CD4-positive, alpha-beta T cell treated with Interleukin-15 for 4 hours (primary cell): Measurements from ENCODE around the gene VSTM4.

ENCODE experiments used
- DNase-seq: peaks from one replicate; pipeline ENCODE4 v3.0.0-alpha.2; 2020; ENCODE audit warnings: low spot score

Gene VSTM4

DNA sequence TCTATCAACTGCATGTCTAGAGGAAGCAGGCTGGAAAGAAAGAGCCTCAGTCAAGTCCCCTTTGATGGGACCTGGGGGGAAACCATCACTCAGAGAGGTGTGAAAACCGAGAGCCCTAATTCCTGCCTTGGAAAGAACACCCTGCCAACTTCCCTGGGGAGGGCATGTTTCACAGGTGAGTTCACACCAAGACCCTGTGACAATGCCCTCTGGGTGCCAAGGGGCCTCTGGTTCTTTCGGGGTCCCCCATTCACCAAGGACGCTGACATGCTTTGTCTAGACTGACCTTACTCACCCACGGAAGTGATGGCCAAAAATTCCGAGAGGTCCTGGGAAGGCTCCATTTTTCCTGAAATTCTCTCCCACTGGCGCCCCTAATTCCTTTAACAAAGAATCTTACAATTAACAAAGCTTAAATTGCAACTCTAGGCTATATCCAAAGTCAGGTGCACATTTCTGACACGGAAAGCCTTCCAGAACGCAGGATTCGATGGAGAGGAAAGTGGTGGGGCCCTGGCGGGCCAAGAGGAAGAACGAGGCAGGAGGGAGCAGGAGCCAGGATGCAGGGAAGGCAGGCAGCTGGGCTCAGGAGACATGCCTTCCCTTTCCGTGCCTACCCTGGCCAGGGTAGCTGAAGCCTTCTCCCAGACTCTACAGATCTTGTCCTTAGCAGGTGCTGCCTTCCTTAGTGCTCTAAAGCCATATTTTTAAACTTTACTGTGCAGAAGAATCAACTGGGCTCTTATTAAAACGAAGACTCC, 23.7 kb downstream of the VSTM4 start:
- no peak for DNase-seq

DNA sequence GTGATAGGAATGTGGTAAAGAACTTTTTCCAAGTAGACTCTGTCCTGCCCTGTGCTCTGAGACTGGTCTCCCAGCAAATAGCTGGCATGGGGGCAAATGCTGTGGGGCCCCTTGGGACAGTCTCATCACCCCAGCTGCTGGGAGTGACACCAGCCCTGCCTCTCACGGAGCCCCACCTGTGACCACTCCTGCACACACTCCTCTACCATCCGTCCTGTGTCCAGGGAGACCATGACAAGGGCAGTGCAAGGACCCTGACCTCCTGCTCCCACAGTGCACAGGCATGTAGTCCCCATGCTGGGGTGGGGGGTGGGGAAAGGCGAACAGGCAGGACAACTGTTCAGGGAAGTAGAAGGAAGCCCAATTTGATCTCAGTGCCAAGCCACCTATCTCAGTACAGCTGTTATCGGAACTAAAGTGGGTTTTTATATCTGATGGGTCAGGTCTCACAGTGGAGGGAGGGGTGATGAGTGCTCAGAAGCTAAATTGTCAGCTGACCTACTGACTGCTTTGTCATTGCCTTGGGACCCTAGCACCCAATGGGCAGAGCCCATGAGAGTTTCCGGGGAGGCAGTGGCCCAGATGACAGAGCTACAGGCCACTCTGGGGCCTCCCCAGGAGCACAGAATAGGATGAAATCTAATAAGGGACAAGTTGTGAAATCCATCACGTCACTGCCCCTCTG, 24.5 kb downstream of the VSTM4 start:
- no peak for DNase-seq

DNA sequence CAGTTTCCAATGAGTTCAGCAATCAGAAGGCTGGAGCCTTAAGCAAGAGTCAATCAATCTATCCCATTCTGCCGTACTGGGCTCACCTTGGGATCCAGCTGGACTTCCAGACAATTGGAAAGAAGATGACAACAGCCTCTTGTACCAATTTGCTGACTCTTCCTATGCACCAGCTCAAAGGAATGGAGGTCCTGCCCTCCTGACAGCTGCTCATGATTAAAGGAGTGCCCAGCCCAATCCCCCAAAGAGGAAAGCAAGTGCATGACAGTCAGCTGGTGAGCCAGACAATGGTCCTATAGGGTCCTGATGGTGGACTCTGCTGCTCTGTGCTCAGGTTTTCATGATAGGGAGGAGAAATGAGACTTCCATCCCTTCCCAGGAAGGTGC, 25.1 kb downstream of the VSTM4 start:
- DNase-seq = no peak

DNA sequence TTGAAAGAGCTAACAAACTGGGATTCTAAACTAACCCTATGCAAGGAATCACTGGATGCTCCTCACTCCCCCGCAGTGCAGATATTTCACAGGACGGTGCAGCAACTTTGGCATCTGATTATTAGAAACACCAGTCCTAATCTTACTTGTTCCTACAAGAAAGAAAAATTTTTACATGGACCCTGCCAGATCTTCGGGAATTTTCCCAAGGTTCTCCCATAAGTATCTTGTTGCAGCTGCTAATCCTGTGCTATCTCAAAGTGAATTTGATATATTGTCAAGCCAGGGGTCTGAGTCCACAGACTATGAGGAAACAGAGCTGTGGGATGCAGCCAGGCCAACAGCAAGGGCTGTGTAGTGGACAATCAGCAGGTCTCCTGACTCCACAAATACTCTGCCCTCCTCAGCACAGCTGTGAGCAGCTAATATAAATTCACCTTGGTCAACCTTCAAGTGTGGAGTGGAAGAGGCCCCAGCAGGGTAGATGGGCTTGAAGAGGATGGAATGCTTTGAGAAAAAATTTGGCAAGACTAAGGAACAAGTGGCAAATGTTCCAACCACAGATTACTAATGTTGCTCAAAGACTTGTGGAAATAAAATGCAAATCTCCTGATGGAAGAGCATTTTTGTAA, 25.6 kb downstream of the VSTM4 start:
- DNase-seq = no peak

DNA sequence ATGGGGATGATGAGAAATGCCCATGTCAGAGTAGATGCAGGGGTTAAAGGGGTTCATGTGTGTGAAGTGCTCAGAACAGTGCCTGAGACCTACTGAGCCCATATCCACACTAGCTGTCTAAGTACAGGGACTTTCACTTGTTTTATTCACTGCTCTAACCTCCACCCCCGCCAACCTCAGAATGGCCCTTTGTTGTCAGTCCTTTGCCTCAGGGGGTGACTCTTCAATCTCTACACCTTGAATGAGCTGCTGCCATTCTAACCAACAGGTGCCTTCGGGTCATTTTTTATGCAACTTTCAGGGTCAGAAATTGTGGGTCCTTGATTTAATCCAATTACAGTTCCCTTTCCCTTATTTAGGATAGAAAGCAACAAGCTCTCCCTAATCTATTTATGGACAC, 26.2 kb downstream of the VSTM4 start:
- DNase-seq = no peak

DNA sequence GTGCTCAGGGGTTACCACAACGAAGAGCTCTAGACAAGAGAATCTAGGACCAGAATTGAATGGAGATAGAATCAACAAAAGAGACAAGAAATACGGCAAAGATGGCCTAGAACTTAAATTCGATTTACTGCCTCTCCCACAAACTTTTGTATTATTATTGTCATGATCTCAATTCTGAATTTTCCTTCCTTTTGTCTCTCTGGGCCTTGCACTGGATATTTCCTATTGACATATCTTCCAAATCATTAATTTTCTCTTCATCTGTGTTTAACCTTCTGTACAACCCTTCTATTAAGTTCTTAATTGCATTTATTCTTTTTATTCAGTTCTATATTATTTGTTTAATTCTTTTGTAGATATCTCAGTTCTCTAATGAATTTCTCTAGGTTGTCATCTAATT, 28.4 kb downstream of the VSTM4 start:
- DNase-seq = no peak

DNA sequence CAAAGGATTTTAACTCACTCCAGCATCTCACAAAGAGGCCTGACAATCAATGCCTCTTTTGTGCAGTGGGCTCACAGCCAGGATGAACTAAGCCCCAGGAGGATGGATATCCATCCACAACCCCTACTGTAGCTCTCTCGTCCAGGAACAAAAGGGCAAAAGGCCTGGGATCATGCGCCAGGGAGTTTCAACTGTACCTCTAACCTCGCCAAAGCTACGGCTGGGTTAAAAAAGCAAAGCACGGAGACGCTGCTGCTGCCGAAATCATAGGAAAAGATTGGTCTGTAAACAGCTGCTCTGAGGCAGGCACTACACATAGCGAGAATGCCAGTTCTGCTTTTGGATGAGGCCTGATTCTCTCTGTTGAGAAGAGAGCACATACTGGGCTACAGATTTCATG, 32.1 kb downstream of the VSTM4 start:
- no peak for DNase-seq

DNA sequence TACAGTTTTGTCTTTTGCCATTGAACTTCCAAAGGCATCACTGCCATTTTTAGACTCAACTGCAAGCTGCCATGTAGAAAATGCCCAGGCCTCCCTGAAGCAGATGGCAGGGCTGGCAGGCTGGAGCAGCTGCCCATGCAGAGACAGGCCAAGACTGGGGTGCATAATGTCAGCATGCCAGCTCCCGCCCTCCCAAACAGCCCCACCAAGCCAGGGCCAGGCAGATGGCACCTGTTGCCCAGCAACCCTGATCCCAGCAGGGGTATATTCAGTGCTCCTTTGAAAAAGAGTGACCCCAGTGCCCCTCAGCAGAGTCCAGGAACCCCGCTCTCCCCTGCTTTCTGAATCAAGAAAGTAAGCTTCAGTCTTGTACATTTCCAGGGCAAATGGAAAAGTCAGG, 32.6 kb downstream of the VSTM4 start:
- DNase-seq = no peak

DNA sequence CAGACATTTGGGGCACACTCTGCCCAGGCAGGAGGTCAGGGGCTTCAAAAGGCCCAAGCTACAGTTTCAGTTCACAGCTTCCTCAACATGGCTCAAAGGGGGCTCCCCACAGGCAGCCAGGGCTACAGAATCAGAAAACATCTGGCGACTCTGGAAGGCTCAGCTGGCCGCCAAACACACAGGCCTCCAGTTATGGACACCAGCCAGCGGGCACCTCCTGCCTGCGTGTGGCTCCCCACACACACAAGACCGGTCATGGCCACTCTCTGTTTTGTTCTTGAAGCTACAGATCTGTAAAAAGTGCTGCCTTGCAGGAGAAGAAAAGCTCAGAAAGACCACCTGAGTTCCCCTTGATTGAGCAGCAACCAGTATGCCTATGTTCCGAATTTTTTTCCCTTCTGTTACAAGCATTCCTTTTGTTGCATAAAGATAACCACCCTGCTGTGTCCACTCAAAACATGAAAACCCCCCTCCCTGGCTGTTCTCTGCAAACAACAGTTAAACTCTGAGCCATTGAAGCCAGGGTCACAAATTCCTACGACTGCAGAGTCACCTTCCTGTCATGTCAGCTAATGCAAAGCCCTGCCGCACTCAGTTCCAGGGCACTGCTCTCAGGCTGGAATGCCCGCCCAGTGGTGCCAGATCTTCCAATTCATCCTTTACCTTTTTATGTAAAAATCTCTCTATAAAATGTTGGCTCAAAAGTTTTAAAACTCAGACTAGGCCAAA, 33.6 kb downstream of the VSTM4 start:
- no peak for DNase-seq

DNA sequence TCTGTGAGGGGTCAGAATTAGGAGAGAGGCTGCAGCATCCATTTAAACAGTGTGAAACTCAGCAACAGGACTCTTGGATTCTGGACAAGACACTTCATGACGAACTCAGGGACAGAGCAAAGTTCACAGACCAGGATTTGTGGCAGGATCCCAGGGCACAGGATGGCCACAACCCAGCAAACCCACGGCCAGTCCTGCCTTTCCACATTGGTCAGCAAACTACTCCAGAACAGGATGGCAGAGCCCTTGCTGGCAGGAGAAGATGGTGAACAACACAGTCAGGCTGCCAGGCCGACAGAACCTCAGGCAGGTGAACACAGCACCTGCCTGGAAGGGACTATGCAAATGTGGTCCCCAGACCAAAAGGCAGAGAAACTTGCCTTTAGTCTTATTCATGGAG, 34.4 kb downstream of the VSTM4 start:
- no peak for DNase-seq

DNA sequence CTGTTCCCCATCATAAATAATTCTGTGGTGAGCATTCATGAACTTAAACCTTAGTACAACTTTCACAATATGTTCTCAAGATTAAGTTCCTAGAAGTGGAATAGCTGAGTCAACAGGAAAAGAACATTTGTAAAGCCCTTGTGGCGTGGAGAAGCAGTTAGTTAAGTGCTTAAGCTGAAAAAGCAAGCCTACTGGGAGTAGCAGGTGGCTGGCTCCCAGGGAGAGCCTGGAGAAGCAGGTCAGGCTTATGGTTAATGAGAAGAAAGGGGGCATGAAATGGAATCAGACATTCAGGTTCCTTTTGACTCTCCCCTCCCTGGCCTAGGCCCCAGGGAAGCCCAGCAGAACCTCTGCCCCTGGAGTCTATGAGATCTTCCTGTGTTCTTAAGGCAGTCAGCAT, 35.3 kb downstream of the VSTM4 start:
- no peak for DNase-seq

DNA sequence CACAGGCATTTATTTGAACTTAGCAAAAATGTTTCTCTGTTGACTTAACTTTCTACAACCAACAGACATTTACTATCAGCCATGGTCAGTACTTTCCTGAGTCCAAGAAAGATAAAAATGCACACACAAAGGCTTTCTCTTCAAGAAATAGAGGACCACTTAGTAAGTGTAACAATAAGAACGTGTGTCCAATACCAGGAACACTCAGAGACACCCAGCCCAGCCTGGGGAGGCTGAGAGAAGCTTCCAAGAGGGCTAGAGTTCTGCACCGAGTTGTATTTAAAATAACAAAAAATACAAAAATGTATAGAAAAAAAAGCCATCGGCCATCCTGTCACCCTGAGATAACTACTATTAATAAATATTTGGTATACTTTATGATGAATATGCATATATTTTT, 35.8 kb downstream of the VSTM4 start:
- no peak for DNase-seq

DNA sequence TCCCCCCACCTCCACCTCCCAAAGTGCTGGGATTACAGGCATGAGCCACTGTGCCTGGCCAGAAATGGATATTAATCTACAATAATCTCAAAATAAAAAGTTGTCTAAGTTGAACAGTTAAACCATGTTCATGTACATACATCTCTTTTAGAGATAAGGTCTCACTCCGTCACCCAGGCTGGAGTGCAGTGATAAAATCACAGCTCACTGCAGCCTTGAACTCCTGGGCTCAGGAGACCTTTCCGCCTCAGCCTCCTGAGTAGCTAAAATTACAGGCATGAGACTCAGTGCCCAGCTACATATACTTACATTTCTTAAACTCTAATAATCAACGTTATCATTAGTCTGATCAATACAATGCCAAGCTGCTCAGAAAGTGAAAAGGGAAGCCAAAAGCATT, 36.2 kb downstream of the VSTM4 start:
- no peak for DNase-seq

DNA sequence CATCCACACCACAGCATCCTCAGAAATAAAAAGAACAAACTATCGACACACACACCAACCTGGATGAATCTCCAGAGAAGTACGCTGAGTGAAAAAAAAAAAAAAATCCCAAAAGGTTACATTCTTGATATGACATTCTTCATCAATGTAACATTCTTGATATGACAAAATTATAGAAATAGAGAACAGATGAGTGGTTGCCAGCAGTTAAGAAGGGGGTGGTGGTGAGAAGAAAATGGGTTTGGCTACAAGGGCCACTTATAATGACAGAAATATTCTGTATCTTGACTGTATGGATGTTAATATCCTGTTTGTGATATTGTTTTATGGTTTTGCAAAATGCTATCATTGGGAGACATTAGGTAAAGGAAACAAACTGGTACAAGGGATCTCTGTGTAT, 36.9 kb downstream of the VSTM4 start:
- DNase-seq = no peak

DNA sequence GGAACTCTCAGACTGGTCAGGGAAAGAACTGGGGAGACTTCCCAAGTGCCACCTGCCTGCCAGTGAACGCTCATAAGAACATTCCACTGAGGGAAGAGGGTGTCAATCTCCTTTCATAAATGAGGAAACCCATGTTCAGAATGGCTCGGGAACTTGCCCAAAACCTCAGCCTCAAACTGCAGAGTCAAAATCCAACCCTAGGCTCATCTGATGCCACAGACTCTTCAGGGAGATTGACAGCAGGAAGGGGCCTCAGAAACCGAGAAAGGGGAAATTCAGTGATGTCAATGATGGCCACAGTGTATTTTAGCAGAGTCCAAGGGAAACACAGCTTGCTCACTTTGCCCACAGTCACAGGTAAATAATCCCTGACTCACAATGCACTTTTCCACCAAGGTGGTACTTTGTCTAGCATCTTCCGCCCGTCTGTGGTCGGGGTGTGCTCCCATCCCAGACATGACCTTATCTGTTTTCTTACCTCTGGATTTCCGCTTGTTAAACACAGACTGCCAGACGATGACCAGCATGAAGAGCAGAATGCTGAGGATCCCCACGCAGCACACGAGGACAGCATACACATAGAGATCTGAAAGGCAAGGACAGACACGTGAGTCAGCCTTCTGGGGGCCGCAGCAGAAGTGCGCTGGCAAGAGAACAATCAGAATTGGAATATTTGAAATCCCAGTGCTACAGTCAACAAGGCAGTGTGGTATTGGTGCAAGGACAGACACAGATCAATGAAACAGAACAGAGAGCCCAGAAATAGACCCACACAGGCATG, 38.4 kb downstream of the VSTM4 start:
- no peak for DNase-seq

DNA sequence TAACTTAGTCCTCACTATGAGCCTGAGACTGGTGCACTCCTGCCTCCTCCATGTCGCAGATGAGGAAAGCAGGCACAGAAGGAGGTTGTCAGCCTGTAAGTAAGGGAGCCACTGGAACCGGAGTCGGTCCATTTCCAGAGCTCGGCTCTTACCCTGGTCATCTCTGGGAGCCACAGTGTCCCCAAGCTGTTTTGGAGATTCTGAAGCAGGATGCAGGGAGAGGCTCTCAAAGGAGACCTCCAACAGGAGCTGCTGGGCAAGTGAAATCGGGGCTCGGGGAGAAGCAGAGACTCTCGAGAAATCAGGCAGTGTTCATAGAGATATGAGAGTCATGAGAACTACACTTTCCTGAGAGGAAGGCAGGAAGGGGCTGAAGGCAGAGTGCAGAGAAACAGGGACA, 39.0 kb downstream of the VSTM4 start:
- DNase-seq = no peak

DNA sequence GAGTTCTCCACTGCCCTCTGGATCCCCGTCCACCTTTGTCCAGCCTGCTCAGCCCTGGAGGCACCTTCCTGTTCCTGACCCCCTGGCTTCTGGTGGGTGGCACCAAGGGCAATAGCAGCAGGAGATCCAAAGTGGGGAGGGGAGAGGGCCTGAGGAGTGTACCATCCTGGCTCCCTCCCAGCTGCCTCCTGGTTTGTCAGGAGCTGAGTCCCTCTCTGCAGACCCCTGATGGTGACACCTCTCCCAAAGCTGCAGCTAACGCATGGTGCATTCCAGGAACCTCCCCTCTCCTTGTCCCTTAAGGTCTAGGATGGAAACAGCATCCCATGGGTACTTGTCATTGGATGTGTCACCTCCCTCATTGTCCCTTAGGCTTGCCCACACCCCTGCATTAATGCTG, 39.6 kb downstream of the VSTM4 start:
- DNase-seq = no peak

DNA sequence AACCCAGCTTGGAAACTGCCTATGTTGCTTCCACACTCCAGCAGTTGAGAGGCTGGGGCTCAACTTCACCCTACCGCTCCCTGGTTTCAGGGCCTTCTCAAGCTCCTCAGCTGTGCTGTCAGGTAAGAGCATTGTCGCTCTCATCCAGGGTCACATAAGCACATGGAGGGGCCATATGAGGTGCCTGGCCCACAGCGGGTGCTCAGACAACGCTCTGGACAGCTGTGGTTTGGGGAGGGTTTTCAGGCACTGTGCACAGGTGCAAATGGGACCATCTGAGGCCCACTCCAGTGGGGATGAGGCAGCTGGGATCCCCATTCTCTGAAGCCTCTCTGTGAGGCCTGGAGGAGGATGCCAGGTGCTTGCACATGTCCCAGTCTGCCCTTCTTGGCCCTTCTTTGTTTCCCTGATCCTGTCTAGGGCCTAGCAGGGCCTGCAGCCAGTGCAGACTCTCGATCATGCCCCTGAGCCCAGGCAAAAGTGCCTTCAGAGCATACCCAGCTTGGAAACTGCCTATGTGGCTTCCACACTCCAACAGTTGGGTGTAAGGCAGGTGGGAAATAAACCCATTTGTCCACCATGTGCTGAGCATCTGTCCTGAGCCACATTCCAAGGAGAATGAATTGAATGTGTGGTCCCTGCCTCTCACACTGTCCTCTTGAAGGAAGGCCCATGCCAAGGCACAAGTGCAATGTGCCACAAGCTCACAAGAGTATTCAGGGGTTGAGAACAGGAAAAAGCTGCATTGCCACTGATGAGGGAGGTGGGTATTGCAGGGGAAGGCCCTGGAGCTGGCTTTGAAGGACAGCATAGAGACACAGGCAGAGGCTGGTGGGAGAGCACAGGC, 40.3 kb downstream of the VSTM4 start:
- no peak for DNase-seq

DNA sequence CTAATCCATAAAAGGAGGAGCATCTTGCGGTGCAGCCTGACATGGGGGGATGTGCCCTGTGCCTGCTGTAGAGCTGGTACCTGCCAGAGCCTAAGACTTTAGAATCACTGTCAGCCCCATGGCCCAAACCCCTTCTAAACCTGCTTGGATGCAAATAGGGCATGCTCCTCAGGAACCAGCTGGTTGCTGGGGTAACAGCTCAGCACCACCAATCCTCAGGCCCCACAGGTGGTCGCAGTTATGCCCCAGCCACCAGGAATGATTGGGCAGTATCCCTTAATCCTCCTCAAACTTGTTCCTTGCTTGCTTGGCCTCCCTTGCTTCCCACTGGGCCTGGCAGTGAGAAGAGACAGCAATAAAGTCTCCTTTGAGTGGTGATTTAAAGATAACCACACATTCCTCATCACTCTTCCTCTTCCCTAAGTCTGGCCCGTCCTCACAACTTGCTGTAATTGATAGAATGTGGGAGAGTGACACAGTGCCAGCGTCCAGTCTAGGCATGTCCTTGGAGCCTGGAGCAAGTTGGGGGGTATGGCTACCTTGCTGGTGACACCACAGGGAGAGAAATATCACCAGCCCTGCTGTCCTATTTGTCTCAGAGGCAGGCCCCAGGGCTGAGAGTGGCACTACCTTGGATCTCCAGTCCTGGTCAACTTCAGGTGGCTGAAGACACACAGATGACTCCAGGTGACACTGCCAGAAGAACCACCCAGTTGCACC, 43.0 kb downstream of the VSTM4 start:
- DNase-seq = no peak

DNA sequence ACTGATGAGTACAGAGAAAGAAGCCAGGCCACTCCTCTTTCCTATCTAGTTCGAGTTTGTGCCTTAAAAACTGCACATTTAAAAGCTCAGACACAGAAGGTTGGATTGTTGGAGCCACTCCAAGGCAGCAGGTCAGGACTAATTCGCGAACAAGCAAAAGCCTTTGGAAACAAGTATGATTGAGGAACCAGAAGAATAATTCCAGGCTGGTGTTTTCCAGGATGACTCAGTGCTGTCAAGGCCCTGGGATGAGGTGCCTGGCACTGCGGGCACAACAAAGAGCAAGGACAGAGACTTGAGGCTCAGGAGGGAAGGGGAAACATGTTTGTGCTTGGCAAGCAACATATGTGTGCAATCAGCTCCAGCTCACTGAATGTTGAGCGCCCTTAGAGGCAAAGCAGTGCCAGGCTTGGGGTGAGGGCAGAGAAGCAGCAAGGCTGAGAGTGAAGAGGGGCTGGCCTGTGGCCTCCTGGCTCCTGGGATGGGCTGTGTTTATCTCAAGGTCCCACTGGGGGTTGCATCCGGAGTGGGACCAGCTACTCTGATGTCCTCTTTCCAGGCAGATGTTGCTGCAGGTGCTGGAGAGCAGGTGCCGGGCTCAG, 44.1 kb downstream of the VSTM4 start:
- DNase-seq = no peak
